HG02642 (cell line): Measurements from ENCODE around the gene ACLY.
A peak's percentile ranks its signal among the peaks of the same experiment; 100 is the strongest.
"Not testable (repeated sequence)": the region's sequence is repeated elsewhere in the genome, so short reads cannot be mapped to it uniquely, and the experiment has no call there.

Source experiments
- ATAC-seq: cut with Tn5 transposase; IDR thresholded peaks from one replicate; pipeline ENCODE4 v1.9.1; 2021; ENCODE audit warnings: mild to moderate bottlenecking; ENCODE audit not compliant: unreplicated experiment, poor library complexity

Gene ACLY

DNA sequence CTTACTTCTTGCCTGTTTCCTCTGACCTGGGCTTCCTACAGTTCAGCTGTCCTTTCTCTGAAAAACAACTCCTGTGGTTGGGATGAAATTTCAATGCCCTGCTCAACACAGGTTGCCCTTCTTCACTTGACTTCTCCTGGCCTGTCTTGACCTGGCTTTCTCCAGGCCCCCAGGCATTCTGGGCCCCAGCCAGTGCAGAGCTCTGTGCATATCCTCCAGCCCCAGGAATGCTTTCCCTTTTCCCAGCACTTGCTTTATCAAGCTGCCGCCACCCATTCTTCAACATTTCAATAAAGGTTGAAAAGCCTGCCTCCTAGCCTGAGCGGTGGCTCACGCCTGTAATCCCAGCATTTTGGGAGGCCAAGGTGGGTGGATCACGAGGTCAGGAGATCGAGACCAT is 22.4 kb upstream of the ACLY start:
- no peak for ATAC-seq

DNA sequence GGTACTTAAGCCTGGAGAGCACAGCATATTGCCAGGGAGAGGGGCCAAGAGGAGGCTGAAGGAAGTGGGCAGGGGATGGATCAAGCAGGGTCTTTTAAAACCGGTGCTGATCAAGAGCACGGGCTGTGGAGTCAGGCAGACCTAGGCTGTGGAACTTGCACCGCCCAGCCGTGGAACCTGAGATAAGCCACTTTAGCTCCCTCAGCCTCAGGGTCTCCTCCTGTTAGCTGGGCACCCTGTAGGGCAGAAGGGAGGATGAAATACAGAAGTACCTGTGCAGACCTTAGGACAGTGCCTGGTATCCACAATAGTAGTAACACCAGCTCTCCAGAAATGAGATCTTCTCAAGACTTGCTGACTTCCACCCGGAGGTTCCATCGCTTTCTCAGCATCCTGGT is 20.9 kb upstream of the ACLY start:
- ATAC-seq, result no peak

DNA sequence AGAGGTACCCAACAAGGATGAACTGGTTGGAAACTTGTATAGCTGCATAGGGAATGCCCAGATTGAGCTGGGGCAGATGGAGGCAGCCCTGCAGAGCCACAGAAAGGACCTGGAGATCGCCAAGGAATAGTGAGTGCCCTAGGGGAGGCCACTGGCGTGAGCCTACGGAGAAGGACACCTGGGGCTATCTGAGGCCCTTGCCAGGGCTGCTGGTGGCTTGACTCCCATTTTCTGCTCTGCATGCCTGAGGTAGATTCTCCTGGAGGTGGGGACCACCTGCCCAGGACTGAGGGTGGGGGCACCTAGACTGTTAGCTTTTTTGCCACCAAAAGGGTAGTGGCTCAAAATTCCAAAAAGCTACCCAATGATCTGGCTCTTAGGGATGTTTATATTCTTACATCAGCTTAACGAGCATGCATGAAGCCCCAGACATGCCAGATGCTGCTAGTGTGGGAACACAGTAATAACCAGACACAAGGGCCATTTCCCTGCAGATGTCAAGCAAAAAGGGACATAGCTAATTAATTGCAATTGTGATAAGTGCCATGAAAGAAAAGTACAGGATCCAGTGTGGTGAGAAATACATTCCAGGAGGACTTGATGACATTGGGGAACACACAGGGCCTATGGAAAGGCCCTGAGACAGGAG is 20.4 kb upstream of the ACLY start:
- ATAC-seq, result no peak

DNA sequence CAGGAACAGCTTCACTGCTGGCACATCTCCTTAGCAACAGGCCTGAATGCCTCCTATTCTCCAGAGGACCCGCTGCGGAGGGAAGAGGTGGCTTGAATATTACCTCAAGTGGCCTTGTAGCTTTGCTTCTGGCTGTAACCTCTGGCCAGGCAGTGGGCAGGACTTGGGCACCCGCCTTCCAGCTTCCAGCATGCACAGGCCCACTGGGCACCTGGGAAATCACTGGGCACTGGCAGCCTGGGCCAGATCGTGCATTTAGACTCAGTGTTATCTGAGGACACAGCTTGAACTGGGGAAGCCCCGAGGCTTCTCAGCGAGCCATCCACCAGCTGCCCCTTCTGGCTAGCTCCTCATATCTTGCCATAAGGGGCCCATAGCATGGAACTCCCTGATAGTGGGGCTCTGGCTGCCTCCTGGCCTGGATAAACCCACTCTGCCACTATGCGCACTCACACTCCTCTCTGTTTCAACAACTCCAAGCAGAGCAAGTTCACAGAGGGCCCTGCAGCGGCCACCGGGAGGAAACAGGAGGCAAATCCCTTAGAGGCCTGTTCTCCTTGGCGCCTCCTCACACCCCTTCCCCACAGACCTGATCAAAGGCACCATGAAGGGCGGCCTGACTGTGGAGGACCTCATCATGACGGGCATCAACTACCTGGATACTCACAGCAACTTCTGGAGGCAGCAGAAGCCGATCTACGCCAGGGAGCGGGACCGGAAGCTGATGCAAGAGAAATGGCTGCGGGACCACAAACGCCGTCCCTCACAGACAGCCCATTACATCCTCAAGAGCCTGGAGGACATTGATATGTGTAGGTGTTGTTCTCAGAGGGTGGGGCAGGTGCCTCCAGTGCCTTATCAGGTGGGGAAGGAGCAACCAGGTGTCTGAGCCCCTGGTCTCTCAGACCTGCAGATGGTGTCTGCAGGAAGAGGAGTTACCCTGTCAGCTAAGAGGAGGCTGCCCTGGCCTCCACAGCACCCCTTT is 19.5 kb upstream of the ACLY start:
- ATAC-seq, result no peak

DNA sequence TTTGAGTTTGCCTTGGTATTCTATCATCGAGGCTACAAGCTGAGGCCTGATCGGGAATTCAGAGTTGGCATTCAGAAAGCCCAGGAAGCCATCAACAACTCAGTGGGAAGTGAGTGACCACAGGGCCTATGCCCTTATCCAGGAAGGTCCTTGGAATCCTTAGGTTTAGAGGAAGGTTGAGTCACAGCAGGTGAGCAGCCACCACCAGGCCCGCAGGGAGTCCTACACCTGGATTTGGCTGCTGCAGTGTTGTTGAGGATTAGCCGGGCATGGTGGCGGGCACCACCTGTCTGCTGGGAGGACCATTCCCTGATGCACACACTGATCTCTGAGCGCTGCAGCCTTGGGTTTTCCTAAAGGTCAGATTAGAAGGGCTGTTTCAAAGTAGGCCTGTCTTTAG is 16.9 kb upstream of the ACLY start:
- ATAC-seq, result no peak

DNA sequence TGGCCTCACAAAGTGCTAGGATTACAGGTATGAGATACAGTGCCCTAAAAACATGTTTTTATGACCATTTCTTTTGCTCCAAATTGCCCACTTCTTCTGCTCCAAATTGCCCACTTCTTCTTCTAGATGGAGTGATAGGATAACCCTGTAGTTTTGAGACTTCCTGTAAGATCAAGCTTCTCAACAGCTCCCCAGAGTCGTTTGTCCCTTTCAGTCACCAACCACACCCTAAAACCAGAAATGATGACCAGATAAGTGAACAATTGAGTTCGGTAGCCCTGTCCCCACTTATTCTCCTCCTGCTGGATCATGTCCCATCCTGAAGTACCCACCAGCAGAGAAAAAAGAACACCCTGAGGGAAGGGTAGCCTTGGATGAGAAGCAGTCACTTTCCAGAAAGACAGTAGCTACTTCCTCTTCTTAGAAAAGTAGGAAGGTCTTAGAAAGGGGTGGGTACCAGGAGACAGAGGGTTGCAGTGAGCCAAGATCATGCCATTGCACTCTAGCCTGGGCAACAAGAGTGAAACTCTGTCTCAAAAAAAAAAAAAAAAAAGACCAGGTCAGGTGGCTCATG is 14.2 kb upstream of the ACLY start:
- ATAC-seq, result no peak

DNA sequence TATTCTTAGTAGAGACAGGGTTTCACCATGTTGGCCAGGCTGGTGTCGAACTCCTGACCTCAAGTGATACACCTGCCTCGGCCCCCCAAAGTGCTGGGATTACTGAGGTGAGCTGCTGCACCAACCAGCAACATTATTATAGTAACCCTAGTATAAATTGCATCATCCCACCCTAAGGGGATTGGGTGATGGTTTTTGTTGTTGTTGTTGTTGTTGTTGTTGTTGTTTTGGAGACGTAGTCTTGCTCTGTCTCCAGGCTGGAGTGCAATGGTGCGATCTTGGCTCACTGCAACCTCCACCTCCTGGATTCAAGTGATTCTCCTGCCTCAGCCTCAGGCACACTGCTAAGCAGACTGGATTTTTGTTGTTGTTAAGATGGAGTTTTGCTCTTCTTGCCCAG is 13.0 kb upstream of the ACLY start:
- not testable (repeated sequence) for ATAC-seq

DNA sequence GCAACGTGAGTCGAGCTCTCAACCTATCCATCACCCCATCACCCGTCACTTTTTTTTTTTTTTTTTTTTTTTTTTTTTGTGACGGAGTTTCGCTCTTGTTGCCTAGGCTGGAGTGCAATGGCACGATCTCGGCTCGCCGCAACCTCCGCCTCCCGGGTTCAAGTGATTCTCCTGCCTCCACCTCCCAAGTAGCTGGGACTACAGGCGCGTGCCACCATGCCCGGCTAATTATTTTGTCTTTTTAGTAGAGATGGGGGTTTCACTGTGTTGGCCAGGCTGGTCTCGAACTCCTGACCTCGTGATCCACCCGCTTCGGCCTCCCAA is 12.0 kb upstream of the ACLY start:
- ATAC-seq, result not testable (repeated sequence)

DNA sequence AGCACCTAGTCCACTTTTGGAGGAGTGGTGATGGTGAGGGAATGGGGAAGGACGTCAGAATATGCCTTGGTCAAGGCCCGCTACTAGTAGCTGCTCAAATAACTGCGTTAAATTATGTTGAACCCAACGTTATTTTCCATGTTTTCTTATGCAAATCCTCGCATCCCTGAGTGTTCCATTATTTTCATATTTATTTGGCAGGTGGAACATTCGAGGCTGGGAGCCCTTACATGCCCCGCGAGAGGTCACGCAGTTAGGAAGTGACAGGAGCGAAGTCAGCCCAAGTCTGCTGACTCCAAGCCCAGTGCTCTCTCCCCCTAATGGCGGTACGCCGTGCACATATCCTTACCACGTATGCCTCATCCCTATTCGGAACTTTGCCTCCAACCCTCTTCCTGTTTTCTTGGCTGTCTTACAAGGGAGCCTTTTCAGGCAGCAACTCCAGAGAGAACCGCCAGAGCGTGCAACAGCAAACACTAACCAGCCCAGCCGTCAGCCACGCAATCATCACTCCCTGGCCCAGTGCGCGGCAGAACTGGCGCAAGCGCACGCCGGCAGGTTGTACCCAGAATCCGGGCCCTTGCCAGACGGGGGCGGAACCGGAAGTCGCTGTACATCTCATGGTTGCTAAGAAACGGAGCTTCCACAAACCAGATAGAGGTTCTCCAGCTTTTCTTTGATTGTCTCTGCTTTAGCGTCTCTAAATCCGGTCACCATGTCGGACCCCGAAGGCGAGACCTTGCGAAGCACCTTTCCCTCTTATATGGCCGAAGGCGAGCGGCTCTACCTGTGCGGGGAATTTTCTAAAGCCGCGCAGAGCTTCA is 11.5 kb upstream of the ACLY start, which contains the start of gene ODAD4:
Gene ODAD4, plus strand, starts transcription at position 609 of the 824 bp plus-strand sequence. Its CDS starts 107 bp downstream, at position 716.
- peak; percentile 97 for ATAC-seq

DNA sequence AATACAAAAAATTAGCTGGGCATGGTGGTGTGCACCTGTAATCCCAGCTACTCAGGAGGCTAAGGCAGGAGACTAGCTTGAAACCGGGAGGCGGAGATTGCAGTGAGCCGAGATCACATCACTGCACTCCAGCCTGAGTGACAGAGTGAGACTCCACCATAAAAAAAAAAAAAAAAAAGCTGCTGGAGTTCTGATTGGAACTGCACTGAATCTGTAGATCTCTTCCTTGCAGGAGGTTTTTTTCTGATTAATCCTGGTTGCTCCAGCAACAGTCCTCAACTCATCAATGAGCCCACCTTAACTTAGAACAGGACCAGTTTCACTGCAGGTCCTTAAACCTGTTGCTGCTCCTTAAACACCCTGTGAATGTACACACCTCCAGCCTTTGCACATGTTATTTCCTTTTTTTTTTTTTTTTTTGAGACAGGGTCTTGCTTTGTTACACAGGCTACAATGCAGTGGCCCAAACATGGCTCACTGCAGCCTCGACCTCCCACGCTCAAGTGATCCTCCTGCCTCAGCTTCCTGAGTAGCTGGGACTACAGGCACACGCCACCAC is 10.0 kb upstream of the ACLY start:
- ATAC-seq, result no peak

DNA sequence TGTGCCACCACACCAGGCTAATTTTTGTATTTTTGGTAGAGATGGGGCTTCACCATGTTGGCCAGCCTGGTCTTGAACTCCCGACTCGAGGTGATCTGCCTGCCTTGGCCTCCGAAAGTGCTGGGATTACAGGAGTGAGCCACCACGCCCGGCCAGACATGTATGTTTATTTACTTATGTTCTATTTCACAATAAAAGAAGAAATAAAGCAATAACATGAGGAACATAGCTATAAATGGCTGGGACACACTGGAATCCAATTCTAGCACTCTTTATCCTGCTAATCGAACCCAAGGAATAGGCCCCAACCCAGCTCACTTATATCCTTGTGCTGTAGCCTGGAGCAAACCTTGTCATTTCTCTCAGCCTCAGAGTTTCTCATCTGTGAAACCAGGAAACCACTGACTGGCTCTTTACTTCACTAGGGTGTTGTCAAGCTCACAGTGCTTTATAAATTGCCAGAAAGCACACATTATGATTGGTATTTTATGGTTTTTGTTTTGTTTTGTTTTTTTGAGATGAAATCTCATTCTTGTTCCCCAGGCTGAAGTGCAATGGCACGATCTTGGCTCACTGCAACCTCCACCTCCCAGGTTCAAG is 7.3 kb upstream of the ACLY start:
- ATAC-seq, result no peak

DNA sequence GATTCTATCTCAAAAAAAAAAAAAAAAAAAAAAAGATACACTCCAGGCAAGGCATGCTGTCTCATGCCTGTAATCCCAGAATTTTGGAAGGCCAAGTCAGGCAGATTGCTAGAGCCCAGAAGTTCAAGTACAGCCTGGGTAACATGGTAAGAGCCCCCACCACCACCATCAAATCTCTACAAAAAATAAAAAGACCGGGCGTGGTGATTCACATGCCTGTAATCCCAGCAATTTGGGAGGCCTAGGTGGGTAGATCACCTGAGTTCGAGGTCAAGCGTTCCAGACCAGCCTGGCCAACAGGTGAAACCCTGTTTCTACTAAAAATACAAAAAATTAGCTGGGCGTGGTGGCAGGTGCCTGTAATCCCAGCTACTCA is 1.8 kb upstream of the ACLY start:
- ATAC-seq, result no peak

DNA sequence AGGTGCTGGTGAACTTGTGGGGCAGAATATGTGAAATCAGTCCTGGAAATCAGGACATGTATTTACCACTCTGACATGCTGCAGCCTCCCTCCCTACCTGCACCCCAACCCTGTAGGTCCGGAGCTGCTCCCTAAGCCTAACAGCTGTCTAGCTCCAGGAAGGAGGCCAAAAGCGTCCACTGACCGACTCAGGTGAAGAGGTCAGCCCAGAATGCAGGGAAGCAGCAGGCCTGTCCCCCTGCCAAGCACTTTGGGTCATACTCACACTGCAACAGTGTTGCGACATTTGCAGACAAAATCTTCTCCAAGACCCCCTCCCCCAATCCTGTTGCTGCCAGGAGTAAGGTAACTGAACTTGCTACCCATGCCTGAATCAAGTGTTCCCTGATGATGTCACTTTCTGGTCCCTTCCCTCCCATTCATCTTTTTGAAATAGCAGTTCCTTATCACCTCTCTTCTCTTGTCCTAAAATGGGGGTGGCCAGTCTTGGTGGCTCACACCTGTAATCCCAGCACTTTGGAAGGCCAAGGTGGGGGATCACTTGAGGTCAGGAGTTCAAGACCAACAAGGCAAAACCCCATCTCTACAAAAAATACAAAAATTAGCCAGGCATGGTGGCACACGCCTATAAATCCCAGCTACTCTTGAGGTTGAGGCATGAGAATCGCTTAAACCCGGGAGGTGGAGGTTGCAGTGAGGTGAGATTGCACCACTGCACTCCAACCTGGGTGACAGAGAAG is 1.3 kb upstream of the ACLY start:
- ATAC-seq, result no peak

DNA sequence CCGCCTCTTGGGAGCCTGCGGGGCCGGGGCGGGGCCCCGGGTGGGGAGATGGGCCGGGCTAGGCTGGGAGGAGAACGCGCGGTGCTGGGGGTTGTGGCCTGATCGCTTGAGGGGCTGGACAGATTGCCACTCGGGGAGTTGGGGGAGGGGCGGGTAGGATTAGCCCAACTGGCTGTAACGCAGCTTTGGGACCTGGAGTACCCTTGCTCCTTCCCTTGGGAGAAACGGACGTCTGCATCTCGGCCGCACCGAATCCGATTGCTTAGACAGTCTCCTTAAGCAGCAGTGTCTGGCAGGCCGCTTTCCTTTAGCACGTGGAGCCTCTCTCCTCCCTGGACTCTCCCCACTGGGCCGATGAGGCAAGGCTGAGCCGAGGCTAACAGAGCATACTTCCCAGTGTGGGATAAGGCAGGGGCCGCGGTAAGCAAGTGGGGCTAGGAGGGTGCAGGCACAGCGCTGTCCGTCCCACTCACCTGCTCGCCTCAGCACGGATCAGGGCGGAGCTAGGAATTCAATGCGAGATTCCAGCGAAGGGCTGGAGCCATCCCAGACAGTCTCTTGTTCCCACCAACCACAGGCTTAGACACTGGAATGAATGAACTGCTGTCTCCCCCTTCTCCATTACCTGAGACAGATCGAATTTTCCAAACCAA is 540 bp upstream of the ACLY start:
- ATAC-seq, result peak; percentile 6

DNA sequence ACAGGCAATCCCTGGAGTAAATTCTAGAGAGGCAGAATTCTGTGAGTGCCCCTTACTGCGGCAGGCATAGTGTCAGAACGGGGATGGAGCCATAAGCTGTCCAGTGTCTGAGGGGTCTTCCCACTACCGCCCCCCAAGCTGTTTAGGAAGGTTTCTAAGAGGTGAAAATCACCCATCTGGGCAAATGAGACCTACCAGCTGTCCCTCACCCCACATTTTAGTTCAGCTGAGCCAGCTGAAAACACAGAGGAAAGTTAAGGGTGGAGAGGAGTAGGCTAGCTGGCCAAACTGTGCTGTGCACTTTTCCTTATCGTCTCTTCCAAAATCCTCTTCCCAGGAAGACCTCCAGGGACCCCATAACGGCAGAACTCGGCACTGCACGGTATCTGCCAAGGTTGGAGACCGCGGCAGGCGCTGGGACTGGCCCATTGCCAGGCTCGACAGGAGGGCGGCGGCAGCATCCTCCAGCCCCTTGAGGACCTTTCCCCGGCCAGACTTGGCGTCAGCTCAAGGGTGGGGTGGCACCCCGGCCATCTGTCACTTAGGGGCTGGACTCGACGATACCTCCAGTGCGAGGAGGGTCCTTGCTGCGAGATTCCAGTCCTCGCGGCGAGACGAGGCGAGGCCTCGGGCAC is 955 bp downstream of the ACLY start:
- ATAC-seq, result peak; percentile 15

DNA sequence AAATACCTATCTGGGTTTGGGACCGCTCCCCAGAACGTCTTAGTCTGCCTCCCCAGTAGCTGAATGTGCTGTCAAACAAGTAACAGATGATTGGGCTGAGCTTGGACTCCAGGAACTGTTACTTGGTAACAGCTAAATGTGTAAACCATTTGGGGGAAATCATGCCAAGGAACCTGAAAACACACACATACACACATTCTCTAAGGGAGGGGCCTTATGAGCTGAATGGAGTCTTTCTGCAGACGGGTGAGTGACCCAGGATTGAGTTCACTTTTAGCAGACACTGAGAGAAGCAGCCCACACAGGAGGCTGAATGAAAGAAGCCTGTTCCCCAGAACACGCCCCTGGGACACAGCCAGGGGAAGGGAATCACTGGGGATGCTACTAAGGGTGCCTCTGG is 1.6 kb downstream of the ACLY start:
- ATAC-seq, result no peak

DNA sequence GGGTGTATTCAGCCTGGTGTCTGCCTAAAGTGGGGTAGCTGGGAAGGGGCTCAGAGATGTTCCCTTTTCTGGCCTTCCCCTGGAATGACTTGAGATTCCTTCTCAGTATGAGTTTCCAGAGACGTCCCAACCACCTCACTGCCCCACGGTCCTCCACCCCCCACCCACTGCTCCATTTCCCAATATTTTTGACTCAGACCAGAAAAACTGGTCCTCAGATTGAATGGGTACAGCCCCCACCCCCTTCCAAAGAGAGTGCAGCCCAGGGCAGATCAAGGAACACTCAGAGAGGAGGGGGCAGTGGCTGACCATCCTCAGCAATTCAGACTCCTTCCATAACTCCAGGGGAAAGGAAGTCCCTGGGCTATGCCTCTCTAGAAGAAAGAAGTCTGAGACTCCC is 3.2 kb downstream of the ACLY start:
- no peak for ATAC-seq

DNA sequence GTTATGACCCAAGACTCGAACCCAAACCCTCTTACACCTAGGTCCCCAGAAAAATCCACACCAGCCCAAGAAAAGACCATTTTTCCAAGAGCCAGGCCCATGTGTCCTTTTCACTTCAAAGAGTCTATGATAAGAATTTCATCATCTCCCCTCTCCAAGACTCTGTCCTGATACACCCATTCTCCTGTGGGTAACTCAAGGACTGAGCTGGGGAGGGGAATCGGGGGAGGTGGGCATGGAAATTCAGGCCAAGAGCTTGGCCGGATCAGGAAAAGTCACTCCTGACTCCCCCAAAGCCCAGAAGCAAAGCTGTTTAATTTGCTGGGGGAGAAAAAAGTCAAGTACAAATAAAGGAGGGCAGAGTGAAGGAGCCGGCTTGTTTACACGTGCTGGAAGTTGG is 3.7 kb downstream of the ACLY start:
- no peak for ATAC-seq
